Activated T-helper 1 cell treated with Interleukin-2 at 50 U/mL for 16 hours (primary cell): ENCODE measurements around the gene RSRC1.
"Not testable (repeated sequence)": the region's sequence is repeated elsewhere in the genome, so short reads cannot be mapped to it uniquely, and the experiment has no call there.

Experiments used
- DNase-seq: peaks from one replicate; pipeline ENCODE4 v3.0.0-alpha.2; 2020; ENCODE audit warnings: low read depth

The RSRC1 gene

GRCh38 chr3:158101335-158102241, 8.3 kb upstream of the RSRC1 start:
- no peak for DNase-seq

- DNase-seq = no peak
Measured at GRCh38 chr3:158102242-158103080, 7.4 kb upstream of the RSRC1 start.

GRCh38 chr3:158103081-158103886, 6.6 kb upstream of the RSRC1 start:
- no peak for DNase-seq

- no peak for DNase-seq
Measured at GRCh38 chr3:158103887-158104327, 6.0 kb upstream of the RSRC1 start.

GRCh38 chr3:158104431-158104921, 5.4 kb upstream of the RSRC1 start:
- DNase-seq = no peak

GRCh38 chr3:158105119-158105709, 4.7 kb upstream of the RSRC1 start:
- no peak for DNase-seq

GRCh38 chr3:158105710-158106253, 4.1 kb upstream of the RSRC1 start:
- DNase-seq = no peak

GRCh38 chr3:158106766-158107471, 3.0 kb upstream of the RSRC1 start:
- no peak for DNase-seq

GRCh38 chr3:158107605-158108444, 2.1 kb upstream of the RSRC1 start:
- no peak for DNase-seq

GRCh38 chr3:158108445-158108985, 1.4 kb upstream of the RSRC1 start:
- no peak for DNase-seq

- no peak for DNase-seq
Measured at GRCh38 chr3:158109295-158109803, 540 bp upstream of the RSRC1 start.

- no peak for DNase-seq
Measured at GRCh38 chr3:158110658-158111018, 749 bp downstream of the RSRC1 start.

GRCh38 chr3:158111861-158112260, 2.0 kb downstream of the RSRC1 start:
- no peak for DNase-seq

- not testable (repeated sequence) for DNase-seq
Measured at GRCh38 chr3:158113595-158113994, 3.7 kb downstream of the RSRC1 start.

- no peak for DNase-seq
Measured at GRCh38 chr3:158120330-158120729, 10.4 kb downstream of the RSRC1 start.

GRCh38 chr3:158121295-158121694, 11.4 kb downstream of the RSRC1 start:
- no peak for DNase-seq

GRCh38 chr3:158122721-158123120, 12.8 kb downstream of the RSRC1 start:
- not testable (repeated sequence) for DNase-seq

- no peak for DNase-seq
Measured at GRCh38 chr3:158127250-158128219, 17.6 kb downstream of the RSRC1 start.
